HG02981 (cell line): ENCODE data around the gene ATP2A1.
"Not testable (repeated sequence)": the region's sequence is repeated elsewhere in the genome, so short reads cannot be mapped to it uniquely, and the experiment has no call there.

Experiments
- ATAC-seq: cut with Tn5 transposase; IDR thresholded peaks from one replicate; pipeline ENCODE4 v1.9.1; 2021; ENCODE audit warnings: mild to moderate bottlenecking, moderate library complexity; ENCODE audit not compliant: unreplicated experiment

Gene ATP2A1

DNA sequence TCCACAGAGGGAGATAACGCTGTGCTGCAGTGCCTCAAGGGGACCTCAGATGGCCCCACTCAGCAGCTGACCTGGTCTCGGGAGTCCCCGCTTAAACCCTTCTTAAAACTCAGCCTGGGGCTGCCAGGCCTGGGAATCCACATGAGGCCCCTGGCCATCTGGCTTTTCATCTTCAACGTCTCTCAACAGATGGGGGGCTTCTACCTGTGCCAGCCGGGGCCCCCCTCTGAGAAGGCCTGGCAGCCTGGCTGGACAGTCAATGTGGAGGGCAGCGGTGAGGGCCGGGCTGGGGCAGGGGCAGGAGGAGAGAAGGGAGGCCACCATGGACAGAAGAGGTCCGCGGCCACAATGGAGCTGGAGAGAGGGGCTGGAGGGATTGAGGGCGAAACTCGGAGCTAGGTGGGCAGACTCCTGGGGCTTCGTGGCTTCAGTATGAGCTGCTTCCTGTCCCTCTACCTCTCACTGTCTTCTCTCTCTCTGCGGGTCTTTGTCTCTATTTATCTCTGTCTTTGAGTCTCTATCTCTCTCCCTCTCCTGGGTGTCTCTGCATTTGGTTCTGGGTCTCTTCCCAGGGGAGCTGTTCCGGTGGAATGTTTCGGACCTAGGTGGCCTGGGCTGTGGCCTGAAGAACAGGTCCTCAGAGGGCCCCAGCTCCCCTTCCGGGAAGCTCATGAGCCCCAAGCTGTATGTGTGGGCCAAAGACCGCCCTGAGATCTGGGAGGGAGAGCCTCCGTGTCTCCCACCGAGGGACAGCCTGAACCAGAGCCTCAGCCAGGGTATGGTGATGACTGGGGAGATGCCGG, 54.3 kb downstream of the ATP2A1 start:
- no peak for ATAC-seq

- no peak for ATAC-seq
Observed at GRCh38 chr16:28933171-28933570, 54.9 kb downstream of the ATP2A1 start.

DNA sequence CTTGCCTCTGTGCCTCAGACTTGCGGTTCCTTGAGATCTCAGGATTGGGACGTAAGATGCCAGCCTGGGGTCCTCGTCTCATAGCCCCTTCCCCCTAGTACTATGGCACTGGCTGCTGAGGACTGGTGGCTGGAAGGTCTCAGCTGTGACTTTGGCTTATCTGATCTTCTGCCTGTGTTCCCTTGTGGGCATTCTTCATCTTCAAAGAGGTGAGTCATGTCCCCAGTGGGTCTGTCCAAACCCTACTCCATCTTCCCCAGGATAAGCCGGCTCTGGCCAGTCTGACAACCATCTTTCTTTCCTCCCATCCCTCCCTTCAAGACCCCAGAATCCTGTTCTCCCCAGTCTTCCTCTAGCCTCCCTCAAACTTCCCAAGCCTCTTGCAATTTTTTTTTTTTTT, 57.1 kb downstream of the ATP2A1 start:
- no peak for ATAC-seq

DNA sequence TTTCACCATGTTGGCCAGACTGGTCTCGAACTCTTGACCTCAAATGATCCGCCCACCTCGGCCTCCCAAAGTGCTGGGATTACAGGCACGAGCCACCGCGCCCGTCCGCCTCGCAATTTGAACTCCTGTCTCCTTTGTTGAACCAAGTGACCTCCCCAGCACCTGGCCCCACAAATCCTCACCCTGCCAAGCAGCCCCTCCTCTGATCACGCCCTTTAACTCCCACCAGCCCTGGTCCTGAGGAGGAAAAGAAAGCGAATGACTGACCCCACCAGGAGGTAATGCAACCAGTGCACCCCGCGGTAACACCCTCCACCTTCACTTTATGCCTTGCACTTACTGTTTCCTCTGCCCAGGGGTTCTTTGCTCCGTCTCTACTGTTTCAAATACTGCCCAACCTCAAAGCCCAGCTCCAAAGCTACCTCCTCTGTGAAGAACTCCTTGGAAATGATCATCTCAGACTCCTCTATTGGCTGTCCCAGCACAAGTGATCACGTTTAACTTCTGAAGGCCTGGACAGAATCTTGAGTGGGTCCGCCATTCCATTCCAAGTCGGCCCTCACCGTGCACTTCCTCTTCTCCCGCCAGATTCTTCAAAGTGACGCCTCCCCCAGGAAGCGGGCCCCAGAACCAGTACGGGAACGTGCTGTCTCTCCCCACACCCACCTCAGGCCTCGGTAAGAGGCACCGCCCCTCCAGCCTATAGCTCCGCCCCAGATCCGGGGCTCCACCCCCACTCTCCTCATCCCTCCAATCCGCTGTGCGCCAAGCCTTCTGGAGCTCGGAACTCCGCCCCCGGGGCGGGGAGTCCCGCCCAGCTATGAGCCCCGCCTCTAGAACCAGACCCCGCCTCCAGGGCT, 57.9 kb downstream of the ATP2A1 start:
- peak; percentile 76 for ATAC-seq

DNA sequence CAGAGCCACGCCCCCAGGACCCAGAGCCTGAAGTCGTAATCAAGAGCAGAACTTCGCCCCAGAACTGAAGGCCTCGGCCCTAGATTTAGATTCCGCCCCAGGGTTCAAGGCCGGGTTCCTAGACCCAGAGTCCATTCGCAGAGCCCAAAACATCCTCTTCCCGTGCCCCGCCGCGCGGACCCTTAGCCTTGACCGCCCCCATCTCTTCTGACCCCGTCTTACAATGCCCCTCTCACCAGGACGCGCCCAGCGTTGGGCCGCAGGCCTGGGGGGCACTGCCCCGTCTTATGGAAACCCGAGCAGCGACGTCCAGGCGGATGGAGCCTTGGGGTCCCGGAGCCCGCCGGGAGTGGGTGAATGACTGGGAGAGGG, 58.5 kb downstream of the ATP2A1 start:
- no peak for ATAC-seq

DNA sequence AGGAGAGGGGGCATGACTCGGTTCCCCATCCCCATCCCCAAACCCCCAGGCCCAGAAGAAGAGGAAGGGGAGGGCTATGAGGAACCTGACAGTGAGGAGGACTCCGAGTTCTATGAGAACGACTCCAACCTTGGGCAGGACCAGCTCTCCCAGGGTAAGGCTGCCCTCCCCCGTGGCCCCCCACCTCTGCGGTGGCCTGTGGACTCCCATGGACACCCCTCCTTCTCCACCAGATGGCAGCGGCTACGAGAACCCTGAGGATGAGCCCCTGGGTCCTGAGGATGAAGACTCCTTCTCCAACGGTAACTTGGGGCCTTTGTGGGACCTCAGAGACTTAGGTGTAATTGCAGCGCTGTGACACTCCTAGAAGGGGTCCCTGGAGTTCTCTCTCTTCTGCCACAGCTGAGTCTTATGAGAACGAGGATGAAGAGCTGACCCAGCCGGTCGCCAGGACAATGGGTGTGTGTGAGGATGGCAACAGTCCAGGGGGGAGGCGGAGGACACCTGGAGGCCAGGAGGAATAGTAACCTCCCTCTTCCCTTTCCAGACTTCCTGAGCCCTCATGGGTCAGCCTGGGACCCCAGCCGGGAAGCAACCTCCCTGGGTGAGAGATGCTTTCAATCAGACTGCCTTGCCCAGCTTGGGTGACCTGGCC, 59.1 kb downstream of the ATP2A1 start:
- ATAC-seq = no peak

GRCh38 chr16:28938721-28939120, 60.4 kb downstream of the ATP2A1 start:
- no peak for ATAC-seq

- ATAC-seq = not testable (repeated sequence)
Observed at GRCh38 chr16:28939825-28940224, 61.5 kb downstream of the ATP2A1 start.

GRCh38 chr16:28943281-28943680, 65.0 kb downstream of the ATP2A1 start:
- ATAC-seq = no peak

DNA sequence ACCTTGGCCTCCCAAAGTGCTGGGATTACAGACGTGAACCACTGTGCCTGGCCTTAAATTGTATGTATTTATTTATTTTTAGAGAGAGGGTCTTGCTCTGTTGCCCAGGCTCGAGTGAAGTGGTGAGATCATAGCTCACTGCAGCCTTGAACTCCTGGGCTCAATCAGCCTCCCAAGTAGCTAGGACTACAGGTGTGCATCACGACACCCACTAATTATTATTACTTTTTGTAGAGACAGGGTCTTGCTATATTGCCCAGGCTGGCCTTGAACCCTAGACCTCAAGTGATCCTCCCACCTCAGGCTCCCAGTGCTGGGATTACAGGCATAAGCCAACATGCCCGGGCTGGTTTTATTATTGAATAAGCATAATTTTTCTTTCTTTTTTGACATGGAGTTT, 68.4 kb downstream of the ATP2A1 start:
- ATAC-seq = no peak

GRCh38 chr16:28950648-28951409, 72.5 kb downstream of the ATP2A1 start, which contains the start of gene NFATC2IP:
Gene NFATC2IP (plus strand): TSS chr16:28950937. CDS start chr16:28951012, 75 bp downstream.
- peak; percentile 90 for ATAC-seq

GRCh38 chr16:28951410-28951943, 73.2 kb downstream of the ATP2A1 start:
- peak; percentile 21 for ATAC-seq
